ENCODE data around the gene EDRF1. TPM values are rescaled to one million over a fixed set of nuclear protein-coding genes. Genes with fewer than 3 reads are reported as not detected.

The EDRF1 gene
- total and polyA plus RNA-seq, 2 donors (not counting 1 experiment from before 2014, with no cell fraction given): 26.1 to 63.0 TPM

DNA sequence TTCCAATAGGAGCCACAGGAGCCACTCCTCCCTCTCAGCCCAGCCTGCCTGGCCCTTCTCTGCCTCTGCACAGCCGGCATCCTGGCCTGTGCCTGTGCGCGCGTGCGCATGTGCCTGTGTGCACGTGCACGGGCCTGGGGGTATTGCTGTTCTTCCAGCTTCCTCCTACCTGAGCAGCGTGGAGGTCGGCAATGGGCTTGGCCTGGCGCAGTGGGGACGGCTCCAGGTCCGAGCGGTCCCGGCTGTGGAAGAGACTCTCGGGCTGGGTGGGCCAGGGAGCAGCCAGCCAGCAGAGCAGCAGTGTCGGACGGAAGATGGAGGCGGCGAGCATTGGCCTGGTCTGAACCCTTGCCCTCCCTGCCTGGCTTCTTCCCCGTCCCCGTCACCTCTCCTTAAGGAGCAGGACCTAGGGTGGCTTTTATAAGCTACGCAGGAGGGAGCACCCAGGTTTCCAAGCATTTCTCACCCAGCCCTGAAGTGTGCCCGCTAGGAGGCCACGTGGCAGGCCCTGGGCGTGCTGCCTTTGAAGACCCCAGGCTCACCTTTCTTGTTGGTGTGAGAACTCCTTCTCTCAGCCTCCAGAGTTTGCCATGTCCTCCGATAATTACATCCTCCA lies 56.1 kb downstream of the EDRF1 start, which contains the start of gene MMP21:
MMP21 (minus strand) TSS at position 331 of the 616 bp plus-strand sequence; CDS start at position 331, 0 bp downstream.
- Histone ChIP-seq H3K9ac (ENCODE audit: low read length) (no peak within 1 kb of the TSS), H3K9me3 (ENCODE audit: control extremely low read depth in 1 of 3, control insufficient read depth in 2 of 3, insufficient read depth in 1 of 3, low read length in 2 of 3) (no peaks in the 10 kb centered on the region), H3K27ac (ENCODE audit: low read length in 2 of 2) (no peak within 1 kb of the TSS), H2AFZ (ENCODE audit: insufficient read depth, low read depth, low read length, poor library complexity, severe bottlenecking) (no peak within 1 kb of the TSS), H3K4me2 (replicated peaks; ENCODE audit: low read depth, low read length, poor library complexity, severe bottlenecking) (no peak within 1 kb of the TSS), H3K36me3 (replicated peaks in 1 of 2; ENCODE audit: control extremely low read depth in 1 of 2, control insufficient read depth in 1 of 2, extremely low read depth in 1 of 2, insufficient read depth in 2 of 2, low read length in 1 of 2) (no peaks in the 10 kb centered on the region), H3K4me3 (ENCODE audit: control extremely low read depth in 1 of 5, extremely low read depth in 1 of 5, insufficient read depth in 1 of 5, low read depth in 2 of 5, low read length in 4 of 5) (no peak within 1 kb of the TSS), H4K20me1 (ENCODE audit: control insufficient read depth, insufficient read depth, low read length, poor library complexity, severe bottlenecking) (no peaks in the 10 kb centered on the region), H3K4me1 (ENCODE audit: control insufficient read depth in 2 of 2, insufficient read depth in 2 of 2, low read length in 2 of 2) (no peaks in the 10 kb centered on the region), H3K79me2 (ENCODE audit: control insufficient read depth, insufficient read depth, low read length) (no peaks in the 10 kb centered on the region), H3K27me3 (replicated peaks in 1 of 4; ENCODE audit: control extremely low read depth in 1 of 4, control insufficient read depth in 3 of 4, insufficient read depth in 4 of 4, low read length in 3 of 4) (no peaks in the 10 kb centered on the region)
- Mint-ChIP-seq H3K4me3 (no peak within 1 kb of the TSS), H3K27me3 (peaks cover 4% of the 10 kb centered on the region), H3K9me3 (ENCODE audit: insufficient read depth) (no peaks in the 10 kb centered on the region), H3K27ac (no peak within 1 kb of the TSS), H3K4me1 (no peaks in the 10 kb centered on the region)
- DNase-seq: no peak
- intact Hi-C loops (cut with micrococcal nuclease): no loop called here
- POLR2A ChIA-PET: no interaction called here
- TF ChIP-seq, protein P1, sequence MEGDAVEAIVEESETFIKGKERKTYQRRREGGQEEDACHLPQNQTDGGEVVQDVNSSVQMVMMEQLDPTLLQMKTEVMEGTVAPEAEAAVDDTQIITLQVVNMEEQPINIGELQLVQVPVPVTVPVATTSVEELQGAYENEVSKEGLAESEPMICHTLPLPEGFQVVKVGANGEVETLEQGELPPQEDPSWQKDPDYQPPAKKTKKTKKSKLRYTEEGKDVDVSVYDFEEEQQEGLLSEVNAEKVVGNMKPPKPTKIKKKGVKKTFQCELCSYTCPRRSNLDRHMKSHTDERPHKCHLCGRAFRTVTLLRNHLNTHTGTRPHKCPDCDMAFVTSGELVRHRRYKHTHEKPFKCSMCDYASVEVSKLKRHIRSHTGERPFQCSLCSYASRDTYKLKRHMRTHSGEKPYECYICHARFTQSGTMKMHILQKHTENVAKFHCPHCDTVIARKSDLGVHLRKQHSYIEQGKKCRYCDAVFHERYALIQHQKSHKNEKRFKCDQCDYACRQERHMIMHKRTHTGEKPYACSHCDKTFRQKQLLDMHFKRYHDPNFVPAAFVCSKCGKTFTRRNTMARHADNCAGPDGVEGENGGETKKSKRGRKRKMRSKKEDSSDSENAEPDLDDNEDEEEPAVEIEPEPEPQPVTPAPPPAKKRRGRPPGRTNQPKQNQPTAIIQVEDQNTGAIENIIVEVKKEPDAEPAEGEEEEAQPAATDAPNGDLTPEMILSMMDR (IDR thresholded peaks at IDR 0.05): no peak
- TF ChIP-seq EZH2 (IDR thresholded peaks at IDR 0.05; ENCODE audit: borderline replicate concordance, insufficient read depth, low read depth, low read length, poor library complexity, severe bottlenecking): no peak
- WGBS (ENCODE audit: insufficient coverage): 94% methylated on average over 24 of the region's 26 CpGs
- CTCF ChIA-PET: no interaction called here
- ATAC-seq (ENCODE audit: low read depth): no peak

DNA sequence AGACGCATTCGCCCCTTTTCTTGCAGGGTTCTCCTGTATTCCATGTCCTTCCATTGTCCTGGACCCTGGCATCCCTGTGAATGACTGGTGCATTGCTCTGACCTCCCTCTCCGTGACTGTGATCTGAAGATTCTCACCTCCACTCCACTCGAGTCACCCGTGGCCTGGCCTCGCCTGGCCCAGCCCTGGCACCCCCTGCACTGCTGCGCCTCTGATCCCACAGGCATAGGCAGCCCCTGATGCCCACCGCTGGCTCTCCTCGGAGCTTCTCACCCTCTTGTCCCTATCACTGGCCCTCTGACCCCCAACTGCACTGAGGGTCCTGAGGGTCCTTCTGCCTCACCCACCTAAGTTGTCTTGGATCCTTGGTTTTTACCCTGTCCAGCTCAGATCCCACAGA lies 58.3 kb downstream of the EDRF1 start:
- H3K4me2 ChIP-seq (replicated peaks; ENCODE audit: low read depth, low read length, poor library complexity, severe bottlenecking): no peak overlapping the region
- no peaks in the 10 kb centered on the region for H3K9me3 ChIP-seq (ENCODE audit: control extremely low read depth in 1 of 3, control insufficient read depth in 2 of 3, insufficient read depth in 1 of 3, low read length in 2 of 3)
- POLR2A ChIA-PET: no interaction called here
- H3K9ac ChIP-seq (ENCODE audit: low read length): no peak overlapping the region
- ATAC-seq (ENCODE audit: low read depth): no peak
- no peak overlapping the region for H2AFZ ChIP-seq (ENCODE audit: insufficient read depth, low read depth, low read length, poor library complexity, severe bottlenecking)
- no peaks in the 10 kb centered on the region for H3K36me3 ChIP-seq (replicated peaks in 1 of 2; ENCODE audit: control extremely low read depth in 1 of 2, control insufficient read depth in 1 of 2, extremely low read depth in 1 of 2, insufficient read depth in 2 of 2, low read length in 1 of 2)
- H3K79me2 ChIP-seq (ENCODE audit: control insufficient read depth, insufficient read depth, low read length): no peaks in the 10 kb centered on the region
- Mint-ChIP-seq H3K9me3 (ENCODE audit: insufficient read depth) (no peaks in the 10 kb centered on the region), H3K4me1 (no peaks in the 10 kb centered on the region), H3K27ac (no peak overlapping the region), H3K4me3 (no peak overlapping the region), H3K27me3 (peaks cover 4% of the 10 kb centered on the region)
- WGBS (ENCODE audit: insufficient coverage): 92% methylated on average over 9 of the region's 9 CpGs
- intact Hi-C loops (cut with micrococcal nuclease): no loop called here
- H3K27ac ChIP-seq (ENCODE audit: low read length in 2 of 2): no peak overlapping the region
- no peak for DNase-seq
- H4K20me1 ChIP-seq (ENCODE audit: control insufficient read depth, insufficient read depth, low read length, poor library complexity, severe bottlenecking): no peaks in the 10 kb centered on the region
- CTCF ChIA-PET: no interaction called here
- no peaks in the 10 kb centered on the region for H3K27me3 ChIP-seq (replicated peaks in 1 of 4; ENCODE audit: control extremely low read depth in 1 of 4, control insufficient read depth in 3 of 4, insufficient read depth in 4 of 4, low read length in 3 of 4)
- no peak overlapping the region for H3K4me3 ChIP-seq (ENCODE audit: control extremely low read depth in 1 of 5, extremely low read depth in 1 of 5, insufficient read depth in 1 of 5, low read depth in 2 of 5, low read length in 4 of 5)
- H3K4me1 ChIP-seq (ENCODE audit: control insufficient read depth in 2 of 2, insufficient read depth in 2 of 2, low read length in 2 of 2): no peaks in the 10 kb centered on the region
- TF ChIP-seq EZH2 (IDR thresholded peaks at IDR 0.05; ENCODE audit: borderline replicate concordance, insufficient read depth, low read depth, low read length, poor library complexity, severe bottlenecking): no peak
- TF ChIP-seq, protein P1 (IDR thresholded peaks at IDR 0.05): no peak

Measured in B cell (primary cell).